BJ (cell line): Measurements from ENCODE around the gene PDE3B. TPM values are rescaled to one million over a fixed set of nuclear protein-coding genes. Genes with fewer than 3 reads are reported as not detected.
A peak's percentile ranks its signal among the peaks of the same experiment; 100 is the strongest.

Source experiments
- CTCF ChIA-PET: fragments of 350-600 bp; formaldehyde crosslinking; extraction: SDS; loops from one replicate; lab custom pipeline; 2021; ENCODE audit warnings: antibody characterized with exemption, inconsistent platforms; lab: Yijun Ruan, JAX
- POLR2A ChIA-PET: fragments of 300-600 bp; sonication (Branson Sonifier 250); formaldehyde crosslinking; extraction: SDS; loops from one replicate; lab custom pipeline; 2021; ENCODE audit warnings: antibody characterized with exemption; lab: Charles Lee
- DNase-seq: peaks from one replicate; pipeline ENCODE4 v3.0.0-alpha.2; 2011; ENCODE audit warnings: low read depth
- H3K27me3 ChIP-seq: 2 replicates; pipeline ENCODE4 v1.6.0; 2011; ENCODE audit warnings: low read length; ENCODE audit not compliant: control insufficient read depth, insufficient read depth
- H3K36me3 ChIP-seq: 2 replicates; pipeline ENCODE4 v1.5.1; 2011; ENCODE audit warnings: low read length; ENCODE audit not compliant: control insufficient read depth, insufficient read depth
- H3K4me3 ChIP-seq: 2 replicates; pipeline ENCODE4 v1.5.1; 2011; ENCODE audit warnings: low read depth, mild to moderate bottlenecking, control low read depth, low read length
- polyA plus RNA-seq: library from polyadenylated mRNA; depleted of rRNA; stranded (reverse); fragments of >200 nt; gene quantifications from 2 replicates; pipeline ENCODE4 v1.2.3, GENCODE V29; 2011
- TF ChIP-seq, protein P1 (sequence below): IDR thresholded peaks from 2 replicates; pipeline ENCODE4 v1.5.1; 2011; ENCODE audit warnings: low read depth, mild to moderate bottlenecking, control low read depth, inconsistent platforms, low read length, moderate library complexity; ENCODE audit not compliant: insufficient read depth

PDE3B gene
- polyA plus RNA-seq, 1 experiment: 0.06 TPM

- TF ChIP-seq, protein P1, sequence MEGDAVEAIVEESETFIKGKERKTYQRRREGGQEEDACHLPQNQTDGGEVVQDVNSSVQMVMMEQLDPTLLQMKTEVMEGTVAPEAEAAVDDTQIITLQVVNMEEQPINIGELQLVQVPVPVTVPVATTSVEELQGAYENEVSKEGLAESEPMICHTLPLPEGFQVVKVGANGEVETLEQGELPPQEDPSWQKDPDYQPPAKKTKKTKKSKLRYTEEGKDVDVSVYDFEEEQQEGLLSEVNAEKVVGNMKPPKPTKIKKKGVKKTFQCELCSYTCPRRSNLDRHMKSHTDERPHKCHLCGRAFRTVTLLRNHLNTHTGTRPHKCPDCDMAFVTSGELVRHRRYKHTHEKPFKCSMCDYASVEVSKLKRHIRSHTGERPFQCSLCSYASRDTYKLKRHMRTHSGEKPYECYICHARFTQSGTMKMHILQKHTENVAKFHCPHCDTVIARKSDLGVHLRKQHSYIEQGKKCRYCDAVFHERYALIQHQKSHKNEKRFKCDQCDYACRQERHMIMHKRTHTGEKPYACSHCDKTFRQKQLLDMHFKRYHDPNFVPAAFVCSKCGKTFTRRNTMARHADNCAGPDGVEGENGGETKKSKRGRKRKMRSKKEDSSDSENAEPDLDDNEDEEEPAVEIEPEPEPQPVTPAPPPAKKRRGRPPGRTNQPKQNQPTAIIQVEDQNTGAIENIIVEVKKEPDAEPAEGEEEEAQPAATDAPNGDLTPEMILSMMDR: no peak
- Histone ChIP-seq H3K36me3 (no peaks in the 10 kb centered on the region), H3K27me3 (no peaks in the 10 kb centered on the region), H3K4me3 (no peak overlapping the region)
- no peak for DNase-seq
- ChIA-PET POLR2A (no interaction called here), CTCF (interaction anchor here (0.8 kb wide), 1 partner anchor 697 kb away, joined by 6 read pairs; no protein-coding TSS in a partner anchor)
These were observed 26.4 kb downstream of the PDE3B start for GRCh38 chr11:14669958-14670357.

DNA sequence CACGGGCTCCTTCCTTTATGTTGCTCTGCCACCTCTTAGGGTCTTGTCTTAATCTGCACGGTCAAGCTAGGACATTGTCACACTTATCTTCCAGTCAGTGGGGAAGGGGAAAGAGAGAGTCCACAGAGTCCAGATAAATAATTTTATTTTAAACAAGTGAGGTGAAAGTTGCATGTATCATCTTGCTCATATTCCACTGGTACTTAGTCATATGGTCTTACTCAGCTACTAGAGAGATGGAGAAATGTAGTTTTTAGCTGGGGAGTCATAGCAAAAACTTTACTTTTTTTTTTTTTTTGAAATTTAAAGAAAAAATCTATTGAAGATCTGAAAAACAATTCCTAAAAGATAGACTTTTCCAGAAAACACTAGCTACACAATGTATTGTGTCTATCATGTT lies 29.0 kb downstream of the PDE3B start:
- TF ChIP-seq, protein P1: no peak
- DNase-seq: no peak
- H3K27me3 ChIP-seq: no peaks in the 10 kb centered on the region
- no peak overlapping the region for H3K4me3 ChIP-seq
- no peaks in the 10 kb centered on the region for H3K36me3 ChIP-seq
- ChIA-PET CTCF (interaction anchor here (1.1 kb wide), 1 partner anchor 140 kb away, joined by 6 read pairs; no protein-coding TSS in a partner anchor), POLR2A (no interaction called here)

DNA sequence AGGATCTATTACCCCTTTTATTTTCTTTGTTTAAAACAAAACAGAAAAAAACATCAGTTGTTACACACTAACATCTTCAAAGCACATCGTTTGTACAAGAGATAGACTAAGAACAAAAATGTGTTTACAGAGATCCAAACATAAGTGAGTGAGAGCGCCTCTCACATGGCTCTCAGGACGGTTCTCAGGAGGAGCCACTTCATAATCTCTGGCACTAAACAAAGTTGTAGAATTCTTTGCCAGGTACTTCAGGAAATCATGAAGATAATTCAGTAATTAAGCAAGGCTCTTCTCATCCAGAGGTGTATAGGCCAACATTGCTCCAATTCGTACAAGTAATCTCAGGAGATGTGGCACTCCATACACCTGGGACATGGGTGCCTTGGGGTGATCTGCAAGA lies 29.8 kb downstream of the PDE3B start:
- Histone ChIP-seq H3K27me3 (no peaks in the 10 kb centered on the region), H3K4me3 (no peak overlapping the region), H3K36me3 (no peaks in the 10 kb centered on the region)
- ChIA-PET POLR2A (no interaction called here), CTCF (no interaction called here)
- TF ChIP-seq, protein P1: no peak
- DNase-seq: no peak

DNA sequence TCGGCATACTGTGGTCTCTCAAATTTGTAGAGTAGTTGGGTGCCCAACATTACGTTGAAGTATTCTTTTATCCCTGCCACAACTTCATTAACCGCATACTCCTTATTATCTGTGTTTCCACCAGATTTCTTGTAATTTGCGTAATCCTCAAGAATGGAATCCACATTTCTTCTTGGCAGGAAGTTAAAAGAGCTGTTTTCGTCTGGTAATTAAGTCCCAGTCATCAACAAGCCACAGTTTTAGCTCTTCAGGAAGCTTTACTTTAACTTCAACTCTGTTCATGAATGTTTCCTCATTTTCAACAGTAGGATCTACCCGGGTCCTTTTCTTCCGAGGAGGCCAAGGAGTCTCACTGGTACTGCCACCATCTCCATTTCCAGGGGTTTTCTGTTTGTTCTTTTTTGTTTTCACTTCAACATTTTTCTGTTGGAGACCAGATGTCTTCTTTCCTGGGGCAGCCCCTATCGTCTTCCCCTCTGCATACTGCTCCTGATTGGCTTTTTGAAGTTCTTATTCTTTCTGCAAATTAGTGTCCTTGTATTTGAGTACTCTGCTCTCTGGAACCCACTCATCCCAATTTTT lies 30.3 kb downstream of the PDE3B start:
- TF ChIP-seq, protein P1: no peak
- H3K4me3 ChIP-seq: no peak overlapping the region
- no peaks in the 10 kb centered on the region for H3K27me3 ChIP-seq
- ChIA-PET CTCF (no interaction called here), POLR2A (no interaction called here)
- H3K36me3 ChIP-seq: no peaks in the 10 kb centered on the region
- DNase-seq: peak; percentile 23

DNA sequence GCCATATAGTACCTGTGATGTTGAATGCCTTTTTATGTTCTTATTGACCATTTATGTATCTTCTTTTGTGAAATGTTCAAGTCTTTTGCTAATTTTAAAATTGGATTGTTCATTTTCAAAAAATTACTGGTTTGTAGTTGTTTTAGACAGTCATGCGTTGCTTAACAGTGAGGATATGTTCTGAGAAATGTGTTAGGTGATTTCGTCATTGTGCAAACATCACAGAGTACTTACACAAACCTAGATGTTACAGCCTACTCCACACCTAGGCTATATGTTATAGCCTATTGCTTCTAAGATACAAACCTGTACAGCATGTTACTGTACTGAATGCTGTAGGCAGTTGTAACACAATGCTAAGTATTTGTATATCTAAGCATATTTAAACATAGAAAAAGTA lies 32.5 kb downstream of the PDE3B start:
- DNase-seq: no peak
- TF ChIP-seq, protein P1: no peak
- CTCF ChIA-PET: no interaction called here
- no peaks in the 10 kb centered on the region for H3K36me3 ChIP-seq
- H3K27me3 ChIP-seq: no peaks in the 10 kb centered on the region
- POLR2A ChIA-PET: no interaction called here
- no peak overlapping the region for H3K4me3 ChIP-seq
